Right lobe of liver (tissue), 4 donors: Measurements from ENCODE around the gene SHLD1.

Experiments used
- CTCF ChIP-seq, 4 donors: fragments of 200-600 bp in 3 of 4; fragments of 450-650 bp in 1 of 4; IDR thresholded peaks; one replicate each; pipeline versions ENCODE4 v1.5.1 to v1.8.0; 2016 to 2022; ENCODE audit warnings: antibody characterized with exemption in 4 of 4, mild to moderate bottlenecking in 2 of 4
- POLR2A ChIP-seq: fragments of 450-650 bp; IDR thresholded peaks from one replicate; pipeline ENCODE4 v1.6.1; 2017; ENCODE audit warnings: antibody characterized with exemption, mild to moderate bottlenecking
- donor health status: DM: no; HTN: no; CAD: no.
- donor health status: DM: no; HTN: no; CAD: no.
- donor health status: DM: no; HTN: yes; CAD: no.

GRCh38 chr20:5831539-5832237, 81.5 kb downstream of the SHLD1 start:
- TF ChIP-seq CTCF (IDR thresholded peaks at IDR 0.05) (no peak), POLR2A (no peak)
